Esophagus muscularis mucosa (tissue), 2 donors: ENCODE measurements around the gene ALG1.
"Not testable (repeated sequence)": the region's sequence is repeated elsewhere in the genome, so short reads cannot be mapped to it uniquely, and the experiment has no call there.

ENCODE experiments used
- POLR2A ChIP-seq: fragments of 450-650 bp; IDR thresholded peaks from one replicate; pipeline ENCODE4 v1.6.1; 2017; ENCODE audit warnings: antibody characterized with exemption, moderate library complexity, mild to moderate bottlenecking, low read depth
- POLR2AphosphoS5 ChIP-seq, 2 donors: sonication (generic); formaldehyde crosslinking; IDR thresholded peaks; one replicate each; pipeline ENCODE4 v1.6.1; 2017; ENCODE audit warnings: antibody characterized with exemption in 2 of 2

DNA sequence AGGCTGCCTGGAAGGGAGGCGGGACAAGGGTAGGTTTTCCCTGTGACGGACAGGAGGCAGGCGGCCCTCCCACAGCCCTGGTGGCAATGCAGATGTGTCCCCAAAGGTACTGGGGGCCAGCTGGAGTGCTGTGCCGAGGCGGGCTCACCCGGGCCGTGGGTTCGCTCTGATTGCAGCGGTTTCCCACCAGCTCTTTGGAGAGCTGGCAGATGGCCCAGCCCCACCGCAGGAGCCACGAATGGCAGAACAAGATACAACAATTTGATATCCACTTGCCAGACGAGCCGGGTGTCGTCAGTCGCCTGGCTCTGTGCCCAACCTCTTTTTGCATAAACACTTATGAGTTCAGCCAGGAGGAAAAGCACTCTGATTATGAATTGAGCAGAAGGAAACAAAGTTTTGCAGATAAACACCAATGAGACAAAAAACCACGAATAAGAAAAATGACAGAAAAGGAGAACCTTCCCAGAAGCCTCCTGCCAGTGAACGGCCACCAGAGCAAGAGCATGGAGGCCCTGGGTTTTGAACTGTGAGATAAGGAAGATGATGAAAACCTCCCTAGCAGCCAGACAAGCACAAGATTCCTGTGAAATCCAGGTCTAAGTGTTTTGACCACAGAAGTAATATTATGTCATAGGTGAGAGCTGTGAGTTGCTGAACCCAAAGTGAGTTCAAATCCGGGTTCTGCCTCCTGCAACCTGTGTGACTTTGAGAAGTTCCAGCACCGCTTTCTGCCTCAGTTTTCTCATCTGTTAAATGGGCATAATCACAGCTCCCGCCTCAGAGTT, 45.9 kb downstream of the ALG1 start:
- not testable (repeated sequence) for TF ChIP-seq POLR2AphosphoS5 (IDR thresholded peaks at IDR 0.05); POLR2A
